Nephron (organoid): Measurements from ENCODE around the gene PNPLA7.

Experiments
- H3K27ac Mint-ChIP-seq, 3 experiments: 2 replicates each; pipeline ENCODE4 v1.8.0; 2020; ENCODE audit warnings: mixed read lengths in 3 of 3, mild to moderate bottlenecking in 2 of 3, moderate library complexity in 1 of 3
- H3K27me3 Mint-ChIP-seq: 2 replicates; pipeline ENCODE4 v1.8.0; 2021; ENCODE audit warnings: low read depth, mild to moderate bottlenecking, moderate library complexity, mixed read lengths
- H3K36me3 Mint-ChIP-seq: 2 replicates; pipeline ENCODE4 v1.8.0; 2020; ENCODE audit warnings: low read depth, mixed read lengths
- H3K4me1 Mint-ChIP-seq: 2 replicates; pipeline ENCODE4 v1.8.0; 2020; ENCODE audit warnings: mixed read lengths
- H3K4me3 Mint-ChIP-seq, 3 experiments: 2 replicates each; pipeline ENCODE4 v1.8.0; 2020; ENCODE audit warnings: mild to moderate bottlenecking in 3 of 3, mixed read lengths in 3 of 3, moderate library complexity in 2 of 3
- H3K9me3 Mint-ChIP-seq: 2 replicates; pipeline ENCODE4 v1.8.0; 2020; ENCODE audit warnings: mixed read lengths
- CTCF ChIP-seq, 3 experiments: fragments of 200-600 bp; sonication (generic); IDR thresholded peaks; one replicate each; pipeline ENCODE4 v1.5.0; 2021; ENCODE audit warnings: antibody characterized with exemption in 3 of 3; ENCODE audit not compliant: unreplicated experiment in 3 of 3

The PNPLA7 gene

GRCh38 chr9:137506274-137506673 lies 43.9 kb downstream of the PNPLA7 start:
- peaks cover 22% of the 10 kb centered on the region for H3K9me3 Mint-ChIP-seq
- H3K4me1 Mint-ChIP-seq, result no peaks in the 10 kb centered on the region
- H3K4me3 Mint-ChIP-seq, result no peak overlapping the region
- H3K27ac Mint-ChIP-seq, result no peak overlapping the region
- H3K27me3 Mint-ChIP-seq, result no peaks in the 10 kb centered on the region
- no peak for TF ChIP-seq CTCF (IDR thresholded peaks at IDR 0.05; ENCODE audit: unreplicated experiment in 3 of 3)
- peaks cover 15% of the 10 kb centered on the region for H3K36me3 Mint-ChIP-seq

- H3K4me3 Mint-ChIP-seq, result no peak overlapping the region
- H3K27me3 Mint-ChIP-seq, result no peaks in the 10 kb centered on the region
- H3K36me3 Mint-ChIP-seq, result peaks cover 15% of the 10 kb centered on the region
- no peak overlapping the region for H3K27ac Mint-ChIP-seq
- H3K9me3 Mint-ChIP-seq, result peaks cover 22% of the 10 kb centered on the region
- no peaks in the 10 kb centered on the region for H3K4me1 Mint-ChIP-seq
- TF ChIP-seq CTCF (IDR thresholded peaks at IDR 0.05; ENCODE audit: unreplicated experiment in 3 of 3), result no peak
These were observed 44.6 kb downstream of the PNPLA7 start for GRCh38 chr9:137505421-137506140.

GRCh38 chr9:137504432-137504777 lies 45.8 kb downstream of the PNPLA7 start:
- H3K9me3 Mint-ChIP-seq, result peaks cover 20% of the 10 kb centered on the region
- TF ChIP-seq CTCF (IDR thresholded peaks at IDR 0.05; ENCODE audit: unreplicated experiment in 3 of 3), result no peak
- H3K27me3 Mint-ChIP-seq, result no peaks in the 10 kb centered on the region
- peaks cover 15% of the 10 kb centered on the region for H3K36me3 Mint-ChIP-seq
- no peaks in the 10 kb centered on the region for H3K4me1 Mint-ChIP-seq
- no peak overlapping the region for H3K4me3 Mint-ChIP-seq
- no peak overlapping the region for H3K27ac Mint-ChIP-seq

- Mint-ChIP-seq H3K4me3 (peak overlapping the region in 2 of 3 experiments; percentile 25 to 44), H3K36me3 (peaks cover 13% of the 10 kb centered on the region), H3K27ac (no peak overlapping the region), H3K4me1 (no peaks in the 10 kb centered on the region), H3K27me3 (no peaks in the 10 kb centered on the region), H3K9me3 (peaks cover 14% of the 10 kb centered on the region)
- TF ChIP-seq CTCF (IDR thresholded peaks at IDR 0.05; ENCODE audit: unreplicated experiment in 3 of 3), result no peak
These were observed 47.9 kb downstream of the PNPLA7 start for GRCh38 chr9:137502008-137502911.

- peak overlapping the region in 1 of 3 experiments; percentile 25 for H3K4me3 Mint-ChIP-seq
- H3K36me3 Mint-ChIP-seq, result peaks cover 13% of the 10 kb centered on the region
- no peaks in the 10 kb centered on the region for H3K4me1 Mint-ChIP-seq
- peaks cover 14% of the 10 kb centered on the region for H3K9me3 Mint-ChIP-seq
- TF ChIP-seq CTCF (IDR thresholded peaks at IDR 0.05; ENCODE audit: unreplicated experiment in 3 of 3), result no peak
- H3K27ac Mint-ChIP-seq, result no peak overlapping the region
- no peaks in the 10 kb centered on the region for H3K27me3 Mint-ChIP-seq
These were observed 48.7 kb downstream of the PNPLA7 start for GRCh38 chr9:137501457-137501856.
